COR-L47 (cell line): Measurements from ENCODE around the gene NPM1.
"Not testable (repeated sequence)": the region's sequence is repeated elsewhere in the genome, so short reads cannot be mapped to it uniquely, and the experiment has no call there.

ENCODE experiments used
- DNase-seq: peaks from one replicate; lab custom pipeline; 2025; lab: John Stamatoyannopoulos, UW

NPM1 gene

DNA sequence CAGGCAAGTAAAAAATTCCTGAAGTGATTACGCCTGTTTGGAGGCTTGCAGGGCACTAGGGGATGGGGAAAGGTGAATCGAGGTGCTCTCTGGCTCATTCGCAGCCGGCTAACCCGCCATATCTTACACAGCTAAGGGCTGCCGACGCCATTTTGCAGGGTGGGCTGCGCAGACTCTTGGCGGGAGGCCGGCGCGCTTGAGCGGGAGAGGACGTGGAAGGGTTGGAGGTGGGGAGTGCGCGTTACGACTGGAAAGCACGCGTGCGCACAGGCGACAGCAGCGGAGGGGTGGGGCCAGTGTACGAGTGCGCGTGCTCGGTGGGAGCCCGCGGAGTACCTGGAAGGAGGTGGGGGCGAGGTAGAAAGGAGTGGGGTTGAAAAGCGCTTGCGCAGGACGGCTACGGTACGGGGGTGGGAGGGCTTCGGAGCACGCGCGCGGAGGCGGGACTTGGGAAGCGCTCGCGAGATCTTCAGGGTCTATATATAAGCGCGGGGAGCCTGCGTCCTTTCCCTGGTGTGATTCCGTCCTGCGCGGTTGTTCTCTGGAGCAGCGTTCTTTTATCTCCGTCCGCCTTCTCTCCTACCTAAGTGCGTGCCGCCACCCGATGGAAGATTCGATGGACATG, at the start of gene NPM1:
NPM1 (plus strand) TSS at position 505 of the 625 bp plus-strand sequence; CDS start at position 605, 100 bp downstream.
- DNase-seq = peak; percentile 98

DNA sequence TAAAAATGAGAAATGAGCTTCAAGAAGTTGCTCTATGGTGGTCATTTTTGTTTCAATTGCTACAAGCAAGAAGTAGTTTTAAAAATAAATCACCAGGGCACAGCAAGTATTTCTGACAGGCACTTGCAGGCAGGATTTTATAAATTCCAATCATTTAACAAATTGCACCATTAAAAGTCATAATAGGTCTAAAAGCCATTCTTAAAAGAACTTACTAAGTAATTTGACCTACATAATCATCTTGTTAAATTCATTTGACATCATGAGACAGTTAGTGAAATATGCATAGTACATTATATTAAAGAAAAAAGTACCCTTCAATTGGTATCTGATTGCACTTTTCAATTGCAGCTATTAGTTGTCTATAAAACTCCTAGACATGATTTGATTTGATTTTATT, 47.6 kb upstream of the NPM1 start:
- DNase-seq = no peak

- DNase-seq = no peak
Measured at GRCh38 chr5:171340491-171340890, 47.2 kb upstream of the NPM1 start.

GRCh38 chr5:171342362-171343111, 45.1 kb upstream of the NPM1 start:
- DNase-seq = peak; percentile 66

- DNase-seq = no peak
Measured at GRCh38 chr5:171344936-171345608, 42.6 kb upstream of the NPM1 start.

- no peak for DNase-seq
Measured at GRCh38 chr5:171351536-171352073, 36.0 kb upstream of the NPM1 start.

- DNase-seq = no peak
Measured at GRCh38 chr5:171355302-171355724, 32.3 kb upstream of the NPM1 start.

GRCh38 chr5:171357843-171358242, 29.8 kb upstream of the NPM1 start:
- no peak for DNase-seq

DNA sequence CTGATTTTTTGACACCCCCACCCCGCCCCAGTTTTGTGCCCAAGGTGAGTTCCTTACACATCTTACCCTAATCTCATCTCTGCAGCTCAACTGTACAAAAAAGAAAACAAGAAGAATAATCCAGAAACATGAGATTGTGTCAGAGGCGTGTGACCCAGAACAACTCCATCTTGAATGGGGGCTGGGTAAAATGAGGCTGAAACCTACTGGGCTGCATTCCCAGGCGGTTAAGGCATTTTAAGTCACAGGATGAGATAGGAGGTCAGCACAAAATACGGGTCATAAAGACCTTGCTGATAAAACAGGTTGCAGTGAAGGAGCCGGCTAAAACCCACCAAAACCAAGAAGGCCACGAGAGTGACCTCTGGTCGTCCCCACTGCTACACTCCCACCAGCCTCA, 26.5 kb upstream of the NPM1 start:
- not testable (repeated sequence) for DNase-seq

GRCh38 chr5:171363249-171363648, 24.4 kb upstream of the NPM1 start:
- DNase-seq = not testable (repeated sequence)

DNA sequence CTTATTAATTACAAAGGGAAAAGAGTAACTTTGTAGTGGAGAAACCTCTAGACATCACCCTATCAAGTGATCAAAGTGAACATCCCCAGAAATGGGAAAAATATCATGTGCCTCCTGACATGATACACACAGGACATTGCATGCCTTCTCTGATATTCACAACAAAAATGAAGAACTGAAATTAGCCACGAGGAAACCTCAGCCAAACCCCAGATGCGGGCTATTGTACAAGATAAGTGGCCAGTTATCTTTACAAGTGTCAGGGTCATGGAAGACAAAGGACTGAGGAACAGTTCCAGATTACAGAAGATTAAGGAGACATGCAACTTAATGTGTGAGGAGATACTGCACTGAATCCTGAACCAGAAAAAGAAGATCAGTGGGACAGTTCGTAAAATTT, 23.8 kb upstream of the NPM1 start:
- no peak for DNase-seq

- no peak for DNase-seq
Measured at GRCh38 chr5:171365351-171365750, 22.3 kb upstream of the NPM1 start.

DNA sequence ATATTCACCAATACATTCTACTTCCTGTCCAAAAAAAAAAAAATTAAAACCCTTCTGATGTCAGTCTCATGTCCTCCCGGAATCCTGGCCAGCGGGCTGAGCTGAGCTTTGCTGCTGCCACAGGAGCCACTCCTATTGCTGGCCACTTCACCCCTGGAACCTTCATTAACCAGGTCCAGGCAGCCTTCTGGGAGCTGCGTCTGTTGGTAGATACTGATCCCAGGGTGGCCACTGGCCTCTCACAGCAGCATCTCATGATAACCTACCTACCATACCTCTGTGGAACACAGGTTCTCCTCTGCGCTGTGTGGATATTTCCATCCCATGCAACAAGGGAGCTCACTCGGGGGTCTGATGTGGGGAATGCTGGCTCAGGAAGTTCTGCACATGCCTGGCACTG, 21.0 kb upstream of the NPM1 start:
- no peak for DNase-seq

GRCh38 chr5:171367424-171368370, 20.0 kb upstream of the NPM1 start:
- DNase-seq = no peak

GRCh38 chr5:171369056-171369455, 18.6 kb upstream of the NPM1 start:
- DNase-seq = no peak

DNA sequence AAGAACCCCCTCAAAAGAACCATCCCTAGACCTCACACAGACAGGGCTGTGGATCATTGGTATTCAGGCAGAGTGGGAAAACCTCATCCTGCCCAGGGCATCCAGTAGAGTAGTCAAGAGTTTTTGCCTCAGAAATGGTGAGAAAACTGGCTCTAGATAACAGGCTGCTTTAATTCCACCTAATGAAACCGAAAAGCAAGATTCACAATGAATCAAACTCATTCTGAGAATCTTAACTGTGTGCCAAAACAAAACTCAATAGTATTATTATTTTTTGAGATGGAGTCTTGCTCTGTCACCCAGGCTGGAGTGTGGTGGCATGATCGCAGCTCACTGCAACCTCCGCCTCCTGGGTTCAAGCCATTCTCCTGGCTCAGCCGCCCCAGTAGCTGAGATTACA, 17.8 kb upstream of the NPM1 start:
- DNase-seq = no peak

GRCh38 chr5:171370881-171371280, 16.8 kb upstream of the NPM1 start:
- DNase-seq = not testable (repeated sequence)

GRCh38 chr5:171371326-171371725, 16.3 kb upstream of the NPM1 start:
- no peak for DNase-seq

GRCh38 chr5:171379961-171380360, 7.7 kb upstream of the NPM1 start:
- no peak for DNase-seq

DNA sequence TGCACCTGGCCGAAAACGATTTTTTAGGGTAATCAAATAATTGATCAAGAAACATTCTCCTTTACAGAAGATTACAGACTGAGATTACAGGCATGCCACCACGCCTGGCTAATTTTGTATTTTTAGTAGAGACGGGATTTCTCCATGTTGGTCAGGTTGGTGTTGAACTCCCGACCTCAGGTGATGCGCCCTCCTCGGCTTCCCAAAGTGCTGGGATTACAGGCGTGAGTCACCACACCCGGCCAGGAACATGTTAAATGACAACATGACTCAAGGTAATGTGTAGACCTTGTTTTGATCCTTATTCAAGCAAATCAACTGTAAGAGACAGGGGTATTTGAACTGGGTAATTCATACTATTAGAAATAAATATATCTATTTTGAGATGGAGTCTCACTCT, 3.2 kb upstream of the NPM1 start:
- DNase-seq = not testable (repeated sequence)

- not testable (repeated sequence) for DNase-seq
Measured at GRCh38 chr5:171384999-171385398, 2.6 kb upstream of the NPM1 start.
